Neural progenitor cell (in vitro differentiated cells): ENCODE data around the gene ATP5IF1. TPM values are rescaled to one million over a fixed set of nuclear protein-coding genes. Genes with fewer than 3 reads are reported as not detected.

ENCODE experiments used
- DNase-seq: peaks from one replicate; pipeline ENCODE4 v3.0.0-alpha.2; 2016; ENCODE audit warnings: low spot score
- H2AFZ ChIP-seq: fragments of 200-600 bp; sonication (generic); replicated peaks from 2 replicates; pipeline ENCODE4 v1.6.1; 2016; ENCODE audit warnings: antibody characterized with exemption
- H3F3A ChIP-seq: fragments of 200-600 bp; sonication (generic); 2 replicates; pipeline ENCODE4 v1.6.1; 2016; ENCODE audit warnings: antibody characterized with exemption, low read depth
- H3K27ac ChIP-seq: fragments of 200-600 bp; sonication (generic); 2 replicates; pipeline ENCODE4 v1.5.1; 2016; ENCODE audit warnings: mild to moderate bottlenecking
- H3K27me3 ChIP-seq: fragments of 200-600 bp; sonication (generic); 2 replicates; pipeline ENCODE4 v1.6.1; 2016; ENCODE audit warnings: mild to moderate bottlenecking, moderate library complexity
- H3K36me3 ChIP-seq: fragments of 200-600 bp; sonication (generic); 2 replicates; pipeline ENCODE4 v1.5.1; 2016
- H3K4me1 ChIP-seq: fragments of 200-600 bp; sonication (generic); 2 replicates; pipeline ENCODE4 v1.6.1; 2016; ENCODE audit warnings: mixed run types
- H3K4me2 ChIP-seq: fragments of 200-600 bp; sonication (generic); 2 replicates; pipeline ENCODE4 v1.6.1; 2016
- H3K4me3 ChIP-seq: fragments of 200-600 bp; sonication (generic); 2 replicates; pipeline ENCODE4 v1.5.1; 2016
- H3K79me2 ChIP-seq: fragments of 200-600 bp; sonication (generic); 2 replicates; pipeline ENCODE4 v1.6.1; 2016; ENCODE audit warnings: low read depth
- H3K9ac ChIP-seq: fragments of 200-600 bp; sonication (generic); 2 replicates; pipeline ENCODE4 v1.6.1; 2016
- H3K9me3 ChIP-seq: fragments of 200-600 bp; sonication (generic); 2 replicates; pipeline ENCODE4 v1.5.1; 2016; ENCODE audit warnings: low read depth
- H4K20me1 ChIP-seq: fragments of 200-600 bp; sonication (generic); 2 replicates; pipeline ENCODE4 v1.6.1; 2016; ENCODE audit warnings: low read depth
- H3K27ac Mint-ChIP-seq: 3 replicates; pipeline ENCODE4 v1.8.0; 2021; ENCODE audit warnings: mixed read lengths
- H3K27me3 Mint-ChIP-seq: 2 replicates; pipeline ENCODE4 v1.8.0; 2022; ENCODE audit warnings: low read depth, mild to moderate bottlenecking, inconsistent platforms, moderate library complexity, mixed read lengths; ENCODE audit not compliant: insufficient read depth
- H3K36me3 Mint-ChIP-seq: 3 replicates; pipeline ENCODE4 v1.8.0; 2021; ENCODE audit warnings: mixed read lengths
- H3K4me1 Mint-ChIP-seq: 3 replicates; pipeline ENCODE4 v1.8.0; 2021; ENCODE audit warnings: mixed read lengths
- H3K4me3 Mint-ChIP-seq: 3 replicates; pipeline ENCODE4 v1.8.0; 2021; ENCODE audit warnings: mild to moderate bottlenecking, moderate library complexity, mixed read lengths
- H3K9me3 Mint-ChIP-seq: 3 replicates; pipeline ENCODE4 v1.8.0; 2020; ENCODE audit warnings: mixed read lengths
- CTCF ChIP-seq: fragments of 200-600 bp; sonication (generic); IDR thresholded peaks from 2 replicates; pipeline ENCODE4 v1.5.1; 2017; ENCODE audit warnings: antibody characterized with exemption, mild to moderate bottlenecking
- EZH2 ChIP-seq: fragments of 200-600 bp; sonication (generic); IDR thresholded peaks from 2 replicates; pipeline ENCODE4 v1.6.1; 2017; ENCODE audit warnings: antibody characterized with exemption, mild to moderate bottlenecking, moderate library complexity
- EZH2phosphoT487 ChIP-seq: fragments of 200-600 bp; sonication (generic); IDR thresholded peaks from 2 replicates; pipeline ENCODE4 v1.6.1; 2017; ENCODE audit warnings: antibody characterized with exemption
- total RNA-seq: library from RNA; depleted of rRNA; stranded (reverse); fragments of >200 nt; gene quantifications from 2 replicates; pipeline ENCODE4 v1.2.3, GENCODE V29; 2015; ENCODE audit warnings: low replicate concordance

ATP5IF1 gene
- total RNA-seq, 1 donor from 2014 or later, result 187 TPM

DNA sequence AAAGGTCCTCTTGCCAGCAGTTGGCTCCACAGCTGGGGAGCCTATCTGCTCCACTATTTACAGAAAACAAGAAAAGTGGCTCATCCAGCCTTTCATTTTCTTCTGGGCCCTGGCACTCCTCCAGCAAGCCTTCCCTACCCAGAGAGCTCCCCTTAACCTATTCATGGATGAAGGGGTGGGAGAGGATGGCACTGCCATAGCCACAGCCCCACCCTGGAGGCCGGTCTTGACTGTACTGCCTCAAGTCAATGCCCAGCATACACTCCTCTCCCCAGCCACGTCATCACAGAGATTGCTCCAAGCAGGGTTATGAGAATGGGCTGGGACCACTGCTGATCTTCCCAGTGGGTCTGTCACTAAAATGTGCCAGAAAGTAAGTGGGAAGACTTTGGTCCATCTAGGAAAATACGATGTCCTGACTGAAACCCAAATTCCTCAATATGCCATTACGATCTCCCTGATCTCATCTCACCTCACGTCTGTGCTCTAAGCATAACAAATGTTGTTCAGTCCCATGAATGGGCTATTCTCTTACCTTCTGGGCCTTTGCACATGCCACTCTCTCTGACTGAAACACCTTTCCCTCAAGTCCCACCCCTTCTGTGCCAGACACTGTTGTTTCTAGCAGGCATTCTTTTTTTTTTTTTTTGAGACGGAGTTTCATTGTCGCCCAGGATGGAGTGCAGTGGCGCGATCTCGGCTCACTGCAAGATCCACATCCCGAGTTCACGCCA is 38.1 kb upstream of the ATP5IF1 start:
- no peak overlapping the region for H2AFZ ChIP-seq
- no peaks in the 10 kb centered on the region for H3K9me3 ChIP-seq
- H3K4me1 ChIP-seq, result peaks cover 13% of the 10 kb centered on the region
- peaks cover 10% of the 10 kb centered on the region for H3K4me1 Mint-ChIP-seq
- peaks cover 17% of the 10 kb centered on the region for H3K36me3 Mint-ChIP-seq
- TF ChIP-seq EZH2 (no peak), EZH2phosphoT487 (no peak), CTCF (no peak)
- H3K27me3 ChIP-seq, result no peaks in the 10 kb centered on the region
- H3K4me3 Mint-ChIP-seq, result no peak overlapping the region
- no peak overlapping the region for H3K9ac ChIP-seq
- no peaks in the 10 kb centered on the region for H3K36me3 ChIP-seq
- H3K4me2 ChIP-seq, result no peak overlapping the region
- H3K27me3 Mint-ChIP-seq, result peaks cover 2% of the 10 kb centered on the region
- H3K4me3 ChIP-seq, result no peak overlapping the region
- DNase-seq, result no peak
- H3K27ac Mint-ChIP-seq, result no peak overlapping the region
- H3F3A ChIP-seq, result peaks cover 32% of the 10 kb centered on the region
- H3K9me3 Mint-ChIP-seq, result no peaks in the 10 kb centered on the region
- no peaks in the 10 kb centered on the region for H4K20me1 ChIP-seq
- no peaks in the 10 kb centered on the region for H3K79me2 ChIP-seq
- no peak overlapping the region for H3K27ac ChIP-seq

DNA sequence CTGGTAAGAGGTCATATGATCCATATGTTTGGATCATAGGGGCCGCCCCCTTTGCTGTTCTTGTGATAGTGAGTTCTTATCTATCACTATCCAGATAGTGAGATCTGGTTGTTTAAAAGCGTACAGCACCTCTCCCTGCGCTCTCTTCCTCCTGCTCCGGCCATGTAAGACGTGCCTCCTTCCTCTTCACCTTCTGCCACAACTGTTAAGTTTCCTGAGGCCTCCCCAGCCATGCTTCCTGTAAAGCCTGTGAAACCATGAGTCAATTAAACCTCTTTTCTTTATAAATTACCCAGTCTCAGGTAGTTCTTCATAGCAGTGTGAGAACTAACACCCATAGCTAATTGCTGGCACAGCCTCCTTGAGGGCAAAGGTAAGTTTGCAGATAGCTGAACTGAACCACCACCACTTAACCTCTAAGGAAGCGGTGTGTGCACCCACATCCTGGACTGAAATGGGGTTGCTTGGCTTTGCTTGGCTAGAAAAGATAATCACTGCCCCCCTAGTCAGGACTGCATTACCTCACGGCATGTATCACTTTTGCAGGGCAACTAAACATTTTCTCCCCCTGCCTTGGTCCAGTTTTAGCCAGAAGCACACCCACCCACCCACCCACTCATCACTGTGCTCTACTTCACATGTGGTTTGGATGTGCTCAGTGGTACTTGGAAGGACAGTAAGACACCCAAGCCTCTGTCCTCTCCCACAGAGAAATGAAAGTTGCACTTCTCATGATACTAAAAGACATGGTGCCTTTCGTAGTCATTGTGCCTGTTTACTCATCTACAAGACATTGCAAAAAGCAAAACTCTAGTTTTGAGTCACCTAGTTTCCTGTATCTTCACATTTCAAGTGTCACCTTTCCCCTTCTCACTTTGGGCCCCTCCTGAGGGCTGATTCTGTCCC is 36.3 kb upstream of the ATP5IF1 start:
- peaks cover 29% of the 10 kb centered on the region for H3F3A ChIP-seq
- no peak overlapping the region for H3K4me3 Mint-ChIP-seq
- H3K9ac ChIP-seq, result no peak overlapping the region
- H3K9me3 Mint-ChIP-seq, result no peaks in the 10 kb centered on the region
- no peaks in the 10 kb centered on the region for H3K9me3 ChIP-seq
- H3K4me1 Mint-ChIP-seq, result peaks cover 10% of the 10 kb centered on the region
- no peaks in the 10 kb centered on the region for H3K36me3 ChIP-seq
- peaks cover 24% of the 10 kb centered on the region for H3K36me3 Mint-ChIP-seq
- no peak overlapping the region for H3K27ac ChIP-seq
- H3K4me1 ChIP-seq, result peaks cover 13% of the 10 kb centered on the region
- DNase-seq, result no peak
- no peak for TF ChIP-seq CTCF
- TF ChIP-seq EZH2, result no peak
- TF ChIP-seq EZH2phosphoT487, result no peak
- no peak overlapping the region for H3K4me2 ChIP-seq
- H4K20me1 ChIP-seq, result no peaks in the 10 kb centered on the region
- no peak overlapping the region for H3K4me3 ChIP-seq
- no peak overlapping the region for H3K27ac Mint-ChIP-seq
- H3K27me3 Mint-ChIP-seq, result no peaks in the 10 kb centered on the region
- no peaks in the 10 kb centered on the region for H3K79me2 ChIP-seq
- no peaks in the 10 kb centered on the region for H3K27me3 ChIP-seq
- no peak overlapping the region for H2AFZ ChIP-seq

DNA sequence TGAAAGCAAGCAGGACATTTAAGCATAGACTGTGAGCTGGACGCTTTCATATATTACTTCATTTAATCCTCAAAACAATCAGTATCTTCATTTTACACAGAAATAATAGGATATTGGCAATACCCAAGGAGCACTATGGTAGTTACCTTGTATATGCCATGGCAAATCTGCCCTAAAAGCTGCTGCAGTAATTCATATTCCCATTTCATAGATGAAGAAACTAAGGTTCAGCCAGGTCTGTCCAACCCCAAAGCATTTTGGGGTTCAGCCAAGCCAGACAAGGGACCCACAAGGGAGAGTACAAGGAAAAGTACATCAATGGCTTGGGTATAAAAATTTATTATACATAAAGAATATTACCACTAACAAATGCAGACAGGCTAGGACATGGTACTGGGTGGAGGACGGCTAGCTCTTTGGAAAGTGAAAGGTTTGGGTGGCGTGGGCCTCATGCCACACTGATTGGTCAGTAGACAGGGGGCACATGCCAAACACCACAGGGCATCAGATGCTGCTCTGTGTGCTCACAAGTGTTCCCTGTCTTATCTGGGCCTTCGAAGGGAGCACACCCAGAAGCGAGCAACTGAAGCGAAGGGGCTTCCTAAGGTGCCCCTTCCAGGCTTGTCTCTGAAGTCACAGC is 35.6 kb upstream of the ATP5IF1 start:
- Mint-ChIP-seq H3K9me3 (no peaks in the 10 kb centered on the region), H3K36me3 (peaks cover 24% of the 10 kb centered on the region), H3K27me3 (no peaks in the 10 kb centered on the region), H3K27ac (no peak overlapping the region), H3K4me1 (peaks cover 10% of the 10 kb centered on the region), H3K4me3 (no peak overlapping the region)
- no peak overlapping the region for H3K4me3 ChIP-seq
- H3K36me3 ChIP-seq, result no peaks in the 10 kb centered on the region
- TF ChIP-seq CTCF, result no peak
- TF ChIP-seq EZH2, result no peak
- no peak for TF ChIP-seq EZH2phosphoT487
- peaks cover 26% of the 10 kb centered on the region for H3F3A ChIP-seq
- H4K20me1 ChIP-seq, result no peaks in the 10 kb centered on the region
- no peaks in the 10 kb centered on the region for H3K27me3 ChIP-seq
- H3K4me2 ChIP-seq, result no peak overlapping the region
- no peak overlapping the region for H3K27ac ChIP-seq
- H3K9me3 ChIP-seq, result no peaks in the 10 kb centered on the region
- H3K79me2 ChIP-seq, result no peaks in the 10 kb centered on the region
- H3K9ac ChIP-seq, result no peak overlapping the region
- H2AFZ ChIP-seq, result no peak overlapping the region
- DNase-seq, result no peak
- H3K4me1 ChIP-seq, result peaks cover 13% of the 10 kb centered on the region
